ENCODE data around the gene SLC6A3.
"Not testable (repeated sequence)": the region's sequence is repeated elsewhere in the genome, so short reads cannot be mapped to it uniquely, and the experiment has no call there.

SLC6A3 gene

GRCh38 chr5:1478271-1479035 lies 33.2 kb upstream of the SLC6A3 start:
- peaks cover 50% of the 10 kb centered on the region for H3K4me1 ChIP-seq (ENCODE audit: low read length)
- no peak overlapping the region for H2AFZ ChIP-seq (ENCODE audit: low read depth, low read length)
- H3K4me2 ChIP-seq (ENCODE audit: low read length): no peak overlapping the region
- H3K36me3 ChIP-seq (replicated peaks; ENCODE audit: low read depth, low read length): peaks cover 63% of the 10 kb centered on the region
- H3K27ac ChIP-seq (ENCODE audit: low read length): peak overlapping the region; percentile 90
- peaks cover 46% of the 10 kb centered on the region for H3K79me2 ChIP-seq (ENCODE audit: low read length)
- no peak overlapping the region for H3K4me3 ChIP-seq (ENCODE audit: low read length)
- no peaks in the 10 kb centered on the region for H3K27me3 ChIP-seq (ENCODE audit: low read depth, low read length)
- H4K20me1 ChIP-seq (ENCODE audit: insufficient read depth, low read length): no peaks in the 10 kb centered on the region
- no peak overlapping the region for H3K9ac ChIP-seq (ENCODE audit: low read length)
- TF ChIP-seq EZH2phosphoT487 (IDR thresholded peaks at IDR 0.05; ENCODE audit: low read depth) (no peak), CTCF (IDR thresholded peaks at IDR 0.05; ENCODE audit: low read depth, low read length) (no peak)
- no peaks in the 10 kb centered on the region for H3K9me3 ChIP-seq (ENCODE audit: insufficient read depth, low read length)

GRCh38 chr5:1477341-1477740 lies 32.1 kb upstream of the SLC6A3 start:
- TF ChIP-seq CTCF (IDR thresholded peaks at IDR 0.05; ENCODE audit: low read depth, low read length) (no peak), EZH2phosphoT487 (IDR thresholded peaks at IDR 0.05; ENCODE audit: low read depth) (no peak)
- Histone ChIP-seq H3K4me3 (ENCODE audit: low read length) (no peak overlapping the region), H3K36me3 (replicated peaks; ENCODE audit: low read depth, low read length) (peaks cover 67% of the 10 kb centered on the region), H3K9me3 (ENCODE audit: insufficient read depth, low read length) (no peaks in the 10 kb centered on the region), H3K27me3 (ENCODE audit: low read depth, low read length) (no peaks in the 10 kb centered on the region), H2AFZ (ENCODE audit: low read depth, low read length) (no peak overlapping the region), H3K79me2 (ENCODE audit: low read length) (peaks cover 37% of the 10 kb centered on the region; the same call in 1 of the 2 replicates), H3K4me2 (ENCODE audit: low read length) (no peak overlapping the region), H3K9ac (ENCODE audit: low read length) (no peak overlapping the region), H4K20me1 (ENCODE audit: insufficient read depth, low read length) (no peaks in the 10 kb centered on the region), H3K27ac (ENCODE audit: low read length) (no peak overlapping the region), H3K4me1 (ENCODE audit: low read length) (peaks cover 40% of the 10 kb centered on the region)

DNA sequence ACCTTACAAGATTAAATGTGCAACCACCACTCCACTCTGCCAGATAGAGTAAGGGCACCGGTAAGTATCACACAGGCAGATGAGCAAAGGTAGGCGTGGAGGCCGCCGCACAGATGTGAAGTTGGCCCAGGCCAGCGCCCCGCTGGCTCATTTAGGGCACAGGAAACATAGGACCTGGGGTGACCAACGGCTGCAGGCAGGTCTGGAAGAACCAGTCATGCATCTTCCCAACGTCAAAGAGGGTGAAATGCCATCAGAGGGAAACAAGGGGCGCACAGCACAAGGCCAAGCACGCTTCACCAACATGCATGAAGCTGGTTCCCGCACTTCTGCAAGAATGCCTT lies 31.7 kb upstream of the SLC6A3 start:
- H3K27ac ChIP-seq (ENCODE audit: low read length): no peak overlapping the region
- peaks cover 35% of the 10 kb centered on the region; the same call in 1 of the 2 replicates for H3K79me2 ChIP-seq (ENCODE audit: low read length)
- peaks cover 37% of the 10 kb centered on the region for H3K4me1 ChIP-seq (ENCODE audit: low read length)
- H3K9me3 ChIP-seq (ENCODE audit: insufficient read depth, low read length): no peaks in the 10 kb centered on the region
- TF ChIP-seq CTCF (IDR thresholded peaks at IDR 0.05; ENCODE audit: low read depth, low read length) (no peak), EZH2phosphoT487 (IDR thresholded peaks at IDR 0.05; ENCODE audit: low read depth) (no peak)
- no peak overlapping the region for H3K4me2 ChIP-seq (ENCODE audit: low read length)
- peaks cover 71% of the 10 kb centered on the region for H3K36me3 ChIP-seq (replicated peaks; ENCODE audit: low read depth, low read length)
- H3K4me3 ChIP-seq (ENCODE audit: low read length): no peak overlapping the region
- H3K27me3 ChIP-seq (ENCODE audit: low read depth, low read length): no peaks in the 10 kb centered on the region
- no peak overlapping the region for H2AFZ ChIP-seq (ENCODE audit: low read depth, low read length)
- H4K20me1 ChIP-seq (ENCODE audit: insufficient read depth, low read length): no peaks in the 10 kb centered on the region
- H3K9ac ChIP-seq (ENCODE audit: low read length): no peak overlapping the region

DNA sequence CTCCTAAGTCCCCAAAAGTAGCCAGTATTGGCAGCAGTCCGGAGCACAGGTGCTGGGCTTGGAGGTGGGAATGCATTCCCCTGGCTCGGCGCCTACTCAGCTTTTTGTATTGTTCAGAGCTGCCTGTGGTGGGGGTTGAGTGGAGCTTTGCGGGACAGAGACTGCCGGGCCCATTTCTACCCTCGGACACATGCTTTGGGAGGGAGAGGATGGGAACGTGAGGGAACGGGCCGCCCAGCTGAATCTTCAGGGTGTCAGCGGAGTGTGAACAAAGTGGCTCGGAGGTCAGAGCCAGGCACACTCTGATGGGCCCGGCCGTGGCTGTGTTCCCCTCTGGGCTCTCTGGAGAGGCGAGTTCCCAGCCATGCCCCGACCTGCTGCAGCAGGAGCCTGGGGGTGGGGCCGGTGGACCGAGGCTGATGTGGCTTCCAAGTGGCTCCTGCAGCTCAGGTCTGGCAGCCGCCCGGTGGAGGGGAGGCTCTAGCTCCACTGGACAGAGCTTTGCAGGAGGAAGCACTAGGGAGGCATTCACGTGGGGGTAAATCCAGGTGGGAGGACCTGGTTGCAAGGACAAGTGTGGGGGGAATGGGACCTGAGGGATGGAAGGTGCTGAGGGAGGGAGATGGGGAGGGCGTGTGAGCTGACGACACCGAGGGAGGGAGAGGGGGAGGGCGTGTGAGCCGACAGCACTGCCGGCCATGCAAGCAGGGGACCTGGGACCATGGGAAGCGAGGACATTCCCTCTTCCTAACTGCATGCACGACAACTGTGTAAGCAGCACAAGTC lies 31.1 kb upstream of the SLC6A3 start:
- no peaks in the 10 kb centered on the region for H3K9me3 ChIP-seq (ENCODE audit: insufficient read depth, low read length)
- H3K9ac ChIP-seq (ENCODE audit: low read length): no peak overlapping the region
- no peak for TF ChIP-seq EZH2phosphoT487 (IDR thresholded peaks at IDR 0.05; ENCODE audit: low read depth)
- no peak for TF ChIP-seq CTCF (IDR thresholded peaks at IDR 0.05; ENCODE audit: low read depth, low read length)
- no peak overlapping the region for H3K27ac ChIP-seq (ENCODE audit: low read length)
- peaks cover 32% of the 10 kb centered on the region for H3K4me1 ChIP-seq (ENCODE audit: low read length)
- H3K4me2 ChIP-seq (ENCODE audit: low read length): no peak overlapping the region
- peaks cover 30% of the 10 kb centered on the region; the same call in 1 of the 2 replicates for H3K79me2 ChIP-seq (ENCODE audit: low read length)
- no peaks in the 10 kb centered on the region for H4K20me1 ChIP-seq (ENCODE audit: insufficient read depth, low read length)
- no peak overlapping the region for H2AFZ ChIP-seq (ENCODE audit: low read depth, low read length)
- no peaks in the 10 kb centered on the region for H3K27me3 ChIP-seq (ENCODE audit: low read depth, low read length)
- peaks cover 74% of the 10 kb centered on the region for H3K36me3 ChIP-seq (replicated peaks; ENCODE audit: low read depth, low read length)
- no peak overlapping the region for H3K4me3 ChIP-seq (ENCODE audit: low read length)

DNA sequence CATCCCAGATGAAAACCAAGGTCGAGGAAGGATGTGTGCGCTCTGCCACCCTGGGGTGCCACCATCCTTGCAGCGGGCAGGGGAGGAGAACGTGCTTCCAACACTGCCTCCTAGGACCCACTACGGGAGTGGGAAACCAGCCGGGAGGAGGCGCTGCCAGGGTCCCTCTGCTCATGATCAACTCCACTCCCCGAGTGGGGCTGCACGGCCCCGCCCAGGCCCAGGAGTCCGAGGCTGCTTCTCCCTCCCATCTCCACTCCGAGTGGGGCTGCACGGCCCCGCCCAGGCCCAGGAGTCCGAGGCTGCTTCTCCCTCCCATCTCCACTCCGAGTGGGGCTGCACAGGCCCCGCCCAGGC lies 30.3 kb upstream of the SLC6A3 start:
- H3K4me3 ChIP-seq (ENCODE audit: low read length); H4K20me1 ChIP-seq (ENCODE audit: insufficient read depth, low read length); H3K4me2 ChIP-seq (ENCODE audit: low read length); H3K9me3 ChIP-seq (ENCODE audit: insufficient read depth, low read length); H3K27ac ChIP-seq (ENCODE audit: low read length); H3K9ac ChIP-seq (ENCODE audit: low read length); H2AFZ ChIP-seq (ENCODE audit: low read depth, low read length); H3K27me3 ChIP-seq (ENCODE audit: low read depth, low read length): not testable (repeated sequence)
- Histone ChIP-seq H3K4me1 (ENCODE audit: low read length) (peaks cover 26% of the 10 kb centered on the region), H3K79me2 (ENCODE audit: low read length) (peaks cover 21% of the 10 kb centered on the region; the same call in 1 of the 2 replicates), H3K36me3 (replicated peaks; ENCODE audit: low read depth, low read length) (peaks cover 82% of the 10 kb centered on the region)

Measured in OCI-LY3 (cell line).